GM21786 (cell line): ENCODE results near the gene ODF4.

Experiments used
- ATAC-seq: cut with Tn5 transposase; IDR thresholded peaks from one replicate; pipeline ENCODE4 v1.9.1; 2021; ENCODE audit not compliant: unreplicated experiment

ODF4 gene, protein sequence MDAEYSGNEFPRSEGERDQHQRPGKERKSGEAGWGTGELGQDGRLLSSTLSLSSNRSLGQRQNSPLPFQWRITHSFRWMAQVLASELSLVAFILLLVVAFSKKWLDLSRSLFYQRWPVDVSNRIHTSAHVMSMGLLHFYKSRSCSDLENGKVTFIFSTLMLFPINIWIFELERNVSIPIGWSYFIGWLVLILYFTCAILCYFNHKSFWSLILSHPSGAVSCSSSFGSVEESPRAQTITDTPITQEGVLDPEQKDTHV

DNA sequence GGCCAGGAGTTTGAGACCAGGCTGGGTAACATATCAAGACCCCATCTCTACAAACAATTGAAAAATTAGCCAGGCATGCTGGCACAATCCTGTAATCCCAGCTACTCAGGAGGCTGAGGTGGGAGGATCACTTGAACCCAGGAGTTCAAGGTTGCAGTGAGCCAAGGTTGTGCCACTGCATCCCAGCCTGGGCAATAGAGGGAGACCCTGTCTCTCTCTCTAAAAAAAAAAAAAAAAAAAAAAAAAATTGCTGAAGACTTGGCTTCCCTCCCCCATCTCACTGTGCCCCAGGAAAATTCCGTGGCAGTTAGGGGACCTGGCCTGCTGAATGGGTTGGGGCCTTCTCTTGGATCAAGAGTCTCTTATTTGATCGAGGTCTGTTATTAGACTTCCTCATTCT lies at the start of gene ODF4:
Gene ODF4 (plus strand): TSS at position 301 of the 400 bp plus-strand sequence. CDS start 212 bp downstream, outside the sequence.
- no peak for ATAC-seq

- ATAC-seq, result no peak
Observed at GRCh38 chr17:8290043-8290442, 49.6 kb upstream of the ODF4 start.

- ATAC-seq, result no peak
Observed at GRCh38 chr17:8292639-8293395, 46.8 kb upstream of the ODF4 start.

GRCh38 chr17:8294361-8294760 lies 45.3 kb upstream of the ODF4 start:
- no peak for ATAC-seq

GRCh38 chr17:8294814-8295316 lies 44.8 kb upstream of the ODF4 start:
- no peak for ATAC-seq

DNA sequence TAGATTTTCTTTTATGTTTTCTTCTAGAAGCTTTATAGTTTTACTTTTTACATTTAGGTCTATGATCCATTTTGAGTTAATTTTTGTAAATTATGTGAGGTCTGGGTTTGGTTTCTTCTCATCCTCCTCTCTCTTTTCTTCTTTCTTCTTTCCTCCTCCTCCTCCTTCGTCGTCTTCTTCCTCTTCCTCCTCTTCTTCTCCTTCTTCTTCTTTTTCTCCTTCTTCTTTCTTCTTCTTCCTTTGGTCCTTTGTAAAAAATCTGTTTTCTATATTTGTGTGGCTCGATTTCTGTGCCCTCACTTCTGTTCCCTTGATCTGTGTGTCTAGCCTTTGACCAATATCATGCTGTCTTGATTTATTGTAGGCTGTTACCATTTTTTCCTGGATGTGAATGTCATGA lies 39.4 kb upstream of the ODF4 start:
- no peak for ATAC-seq

DNA sequence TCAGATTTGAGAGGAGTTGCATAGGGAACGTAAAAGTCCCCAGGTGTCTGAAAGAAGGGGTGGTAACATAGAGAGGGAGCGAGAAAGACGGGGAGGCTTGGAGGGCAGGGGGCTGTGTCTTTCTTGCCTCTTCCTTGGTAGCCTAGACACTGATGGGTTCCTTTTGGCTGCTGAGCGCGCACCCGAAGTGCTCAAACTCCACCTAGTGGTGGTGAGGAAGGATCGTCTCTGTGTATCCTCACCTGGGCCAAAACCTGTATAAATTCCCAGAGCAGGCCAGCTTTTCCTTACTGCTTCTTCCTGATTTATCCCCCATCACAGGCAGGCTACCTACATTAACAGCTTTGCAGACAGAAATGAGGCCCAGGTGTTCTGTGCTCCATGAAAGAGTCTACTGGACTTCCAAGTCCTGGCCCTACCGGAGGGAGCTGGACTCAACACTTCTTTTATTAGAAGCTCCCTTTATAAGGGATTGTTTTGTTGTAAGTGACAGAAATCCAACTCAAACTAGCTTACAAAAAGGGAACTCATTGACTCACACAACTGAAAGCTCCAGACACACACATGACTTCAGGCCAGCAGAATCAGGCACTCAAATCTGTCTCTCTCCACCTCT lies 38.9 kb upstream of the ODF4 start:
- ATAC-seq, result no peak

DNA sequence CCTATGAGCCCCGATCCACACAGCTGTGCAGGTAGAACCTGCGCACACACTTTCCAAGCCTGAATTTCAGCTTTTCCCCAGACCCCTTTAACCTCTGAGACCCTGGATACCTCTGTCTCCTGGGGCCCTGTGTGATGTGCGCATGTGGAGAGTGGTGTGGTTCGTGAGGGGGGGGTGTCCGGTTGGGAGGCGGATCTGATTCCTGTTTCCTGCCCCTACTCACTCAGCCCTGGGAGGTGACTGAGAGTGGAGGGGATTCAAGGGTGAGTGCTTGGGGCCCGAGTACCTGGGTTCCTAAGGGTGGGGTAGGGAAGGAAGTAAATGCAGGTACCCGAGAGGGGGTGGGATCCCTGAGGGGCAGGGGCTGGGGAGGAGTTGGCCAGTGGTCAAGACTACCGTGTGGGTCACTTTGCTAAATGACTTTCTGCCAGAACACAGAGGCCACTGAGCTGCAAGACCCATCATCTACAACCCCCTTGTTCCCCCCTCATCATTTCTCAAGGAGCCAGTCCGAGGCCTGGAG lies 29.0 kb upstream of the ODF4 start:
- no peak for ATAC-seq

DNA sequence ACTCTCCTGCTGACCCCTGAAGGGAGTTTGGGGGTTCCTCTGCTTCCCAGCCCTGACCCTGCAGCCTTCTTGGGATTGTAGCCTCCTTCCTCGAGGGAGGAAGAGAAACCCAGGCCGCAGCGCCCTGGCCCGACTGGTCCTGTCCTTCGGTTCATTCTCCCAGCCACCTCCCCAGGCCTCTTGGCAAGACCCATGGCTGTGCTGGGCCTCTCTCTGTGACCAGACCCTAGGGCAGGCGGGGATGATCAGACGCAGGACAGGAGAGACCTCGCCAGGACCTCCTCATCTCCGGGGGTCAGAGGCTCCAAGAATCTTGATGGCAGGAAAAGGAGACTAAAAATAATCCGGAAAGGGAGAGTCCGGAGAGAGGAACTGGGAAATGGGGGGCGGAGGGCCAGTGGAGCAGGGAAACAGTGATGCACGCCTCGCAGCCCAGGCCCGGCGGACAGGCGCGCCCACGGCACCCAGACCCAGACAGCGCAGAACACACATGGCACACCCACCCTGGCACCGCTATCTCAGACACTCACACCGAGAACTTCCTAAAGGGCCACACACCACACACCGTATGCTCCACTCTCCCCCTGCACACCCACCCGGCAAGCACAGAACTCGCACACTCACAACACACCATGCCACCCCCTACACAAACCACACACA lies 28.4 kb upstream of the ODF4 start:
- no peak for ATAC-seq

- no peak for ATAC-seq
Observed at GRCh38 chr17:8312251-8312650, 27.4 kb upstream of the ODF4 start.

DNA sequence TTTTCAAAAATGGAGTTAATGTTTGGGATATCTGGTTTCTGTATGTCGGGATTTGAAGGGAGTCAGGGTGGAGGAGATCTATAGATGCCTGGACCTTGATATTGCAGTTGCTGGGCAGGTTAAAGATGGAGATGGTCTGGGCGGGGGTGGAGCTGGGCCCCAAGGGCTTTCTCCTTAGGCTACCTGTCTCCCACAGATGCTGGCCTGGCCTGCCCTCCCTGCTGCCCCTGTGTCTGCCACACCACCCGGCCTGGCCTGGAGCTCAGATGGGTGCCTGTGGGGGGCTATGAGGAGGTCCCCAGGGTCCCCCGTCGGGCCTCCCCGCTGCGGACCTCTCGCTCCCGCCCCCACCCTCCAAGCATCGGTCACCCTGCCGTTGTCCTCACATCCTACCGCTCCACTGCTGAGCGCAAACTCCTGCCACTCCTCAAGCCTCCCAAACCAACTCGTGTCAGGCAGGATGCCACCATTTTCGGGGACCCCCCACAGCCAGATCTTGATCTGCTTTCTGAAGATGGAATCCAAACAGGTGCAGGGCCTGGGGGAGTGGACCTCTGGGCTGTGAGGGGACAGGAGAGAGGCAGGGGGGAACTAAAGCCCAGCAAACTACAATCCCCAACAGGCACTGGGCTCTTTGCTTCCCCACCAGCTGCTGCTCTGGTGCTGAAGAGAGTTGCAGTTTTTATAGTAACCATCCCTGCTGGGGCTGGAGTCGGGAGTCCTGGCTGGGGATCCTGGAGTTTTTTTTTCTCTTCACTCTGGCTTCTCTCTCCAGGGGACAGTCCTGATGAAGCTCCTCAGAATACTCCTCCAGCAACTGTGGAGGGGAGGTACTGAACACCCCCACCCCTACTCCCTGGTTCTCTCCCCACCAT lies 26.7 kb upstream of the ODF4 start:
- ATAC-seq, result no peak

- ATAC-seq, result no peak
Observed at GRCh38 chr17:8314797-8315763, 24.6 kb upstream of the ODF4 start.

DNA sequence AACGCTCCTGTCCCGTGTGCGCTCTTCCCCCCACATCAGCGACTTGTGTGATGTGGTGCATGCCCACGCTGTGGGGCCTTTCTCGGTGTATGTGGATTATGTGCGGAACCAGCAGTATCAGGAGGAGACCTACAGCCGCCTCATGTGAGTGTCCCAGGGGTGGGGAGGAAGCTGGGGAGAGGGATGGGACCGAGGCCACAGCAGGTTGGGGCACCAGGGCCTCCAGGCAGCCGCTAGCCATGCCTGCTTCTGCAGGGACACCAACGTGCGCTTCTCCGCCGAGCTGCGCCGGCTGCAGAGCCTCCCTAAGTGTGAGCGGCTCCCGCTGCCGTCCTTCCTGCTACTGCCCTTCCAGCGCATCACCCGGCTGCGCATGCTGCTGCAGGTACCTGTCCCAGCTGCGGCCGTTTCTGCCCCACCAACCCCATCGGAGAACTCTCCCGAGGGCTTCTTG lies 23.8 kb upstream of the ODF4 start:
- ATAC-seq, result no peak

DNA sequence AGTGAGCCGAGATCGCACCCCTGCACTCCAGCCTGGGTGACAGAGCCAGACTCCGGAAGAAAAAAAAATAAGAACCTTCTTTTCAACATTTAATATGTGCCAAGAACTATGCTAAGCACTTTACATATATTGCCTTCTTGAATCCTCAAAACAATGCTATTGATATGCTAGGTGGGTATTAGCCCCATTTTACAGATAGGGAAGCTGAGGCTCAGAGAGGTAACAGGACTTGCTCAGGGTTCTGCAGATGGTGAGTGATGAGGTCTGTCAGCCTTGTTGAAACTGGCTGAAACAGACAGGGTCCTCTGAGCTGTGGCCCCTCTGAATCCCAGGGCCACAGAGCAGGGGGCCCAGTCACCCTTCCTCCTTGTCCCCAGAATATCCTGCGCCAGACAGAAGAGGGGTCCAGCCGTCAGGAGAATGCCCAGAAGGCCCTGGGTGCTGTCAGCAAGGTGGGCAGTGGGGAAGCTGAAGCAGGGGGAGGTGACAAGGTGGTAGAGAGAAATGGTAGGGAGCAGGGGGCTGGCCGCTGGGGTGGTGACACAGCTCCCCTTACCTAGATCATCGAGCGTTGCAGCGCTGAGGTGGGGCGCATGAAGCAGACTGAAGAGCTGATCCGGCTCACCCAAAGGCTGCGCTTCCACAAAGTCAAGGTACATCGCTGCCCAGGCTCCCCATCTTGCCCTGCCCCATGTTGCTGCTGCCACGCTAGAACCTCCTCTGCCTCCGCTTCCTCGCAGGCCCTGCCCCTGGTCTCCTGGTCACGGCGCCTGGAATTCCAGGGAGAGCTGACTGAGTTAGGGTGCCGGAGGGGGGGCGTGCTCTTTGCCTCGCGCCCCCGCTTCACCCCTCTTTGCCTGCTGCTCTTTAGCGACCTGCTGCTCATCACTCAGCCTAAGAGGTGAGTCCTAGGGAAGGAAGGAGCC lies 21.4 kb upstream of the ODF4 start:
- no peak for ATAC-seq

DNA sequence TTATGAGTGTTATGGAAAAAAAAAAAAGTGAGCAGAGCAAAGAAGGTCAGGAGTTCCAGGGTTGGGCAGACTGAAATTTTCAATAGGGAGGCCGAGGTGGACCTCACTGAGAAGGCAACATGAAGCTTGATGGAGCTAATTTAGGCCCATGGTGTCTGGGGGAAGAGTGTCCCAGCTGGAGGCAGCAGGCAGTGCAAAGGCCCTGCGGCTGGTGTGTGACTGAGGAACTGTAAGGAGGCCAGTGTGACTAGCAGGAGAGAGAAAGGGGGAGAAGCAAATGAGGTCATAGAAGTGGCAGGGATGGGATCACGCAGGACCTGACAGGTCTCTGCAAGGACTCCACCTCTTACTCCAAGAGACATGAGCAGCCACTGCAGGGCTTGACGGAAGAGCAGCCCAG lies 19.4 kb upstream of the ODF4 start:
- no peak for ATAC-seq

DNA sequence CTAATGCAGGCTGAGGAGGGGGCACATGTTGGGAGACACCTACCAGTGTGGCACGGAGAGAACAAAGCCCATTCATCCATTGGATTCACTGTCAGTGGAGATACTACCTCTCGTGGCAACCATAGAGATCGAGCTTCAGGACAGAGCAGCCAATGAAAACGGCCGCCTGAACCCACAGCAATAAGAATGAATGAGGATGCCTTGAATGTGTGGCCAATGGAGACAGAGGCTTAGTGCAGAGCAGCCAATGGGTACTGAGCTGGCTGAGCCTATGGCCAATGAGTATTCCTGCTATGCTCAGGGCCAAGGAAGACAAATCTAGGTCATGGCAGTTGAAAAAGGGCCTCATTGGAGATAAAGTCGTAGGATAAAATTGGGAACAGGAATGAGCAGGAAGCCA lies 18.6 kb upstream of the ODF4 start:
- ATAC-seq, result no peak

DNA sequence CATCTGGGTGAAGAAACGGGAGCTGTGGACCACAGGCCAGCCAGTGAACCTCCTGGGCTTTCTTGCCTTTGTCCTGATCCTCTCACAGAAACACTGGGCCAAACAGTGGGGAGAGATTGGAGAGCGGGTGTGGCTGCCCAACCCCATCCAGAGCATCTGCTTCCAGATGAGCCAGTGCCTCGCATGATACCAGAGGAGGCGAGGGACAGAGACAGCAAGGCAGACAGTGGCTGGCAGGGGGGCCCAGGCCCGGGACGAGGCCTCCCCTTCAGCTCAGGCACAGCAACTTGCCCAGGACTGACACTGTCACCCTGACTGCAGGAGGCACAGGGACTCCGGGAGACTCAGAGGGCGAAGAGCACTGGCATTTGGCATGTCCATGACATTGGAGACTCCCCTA lies 17.6 kb upstream of the ODF4 start:
- ATAC-seq, result no peak

DNA sequence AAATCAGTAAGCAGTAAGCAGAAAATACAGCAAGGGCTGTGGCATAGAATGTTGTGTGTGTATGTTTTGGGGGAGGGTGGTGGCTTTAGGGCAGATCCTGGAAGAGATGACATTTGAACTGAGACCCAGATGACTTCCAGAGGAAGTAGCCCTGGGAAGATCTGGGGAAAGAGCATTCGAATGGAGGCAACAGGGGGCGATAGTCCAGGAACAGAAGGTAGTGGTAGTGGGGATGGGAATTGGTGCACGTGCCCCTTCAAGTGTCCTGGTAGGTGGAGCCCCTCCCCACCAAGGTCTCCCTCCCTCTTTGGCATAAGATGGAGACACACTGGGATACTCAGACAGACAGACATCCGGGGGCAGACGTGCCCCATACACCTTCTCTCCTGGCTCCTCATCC lies 15.5 kb upstream of the ODF4 start:
- ATAC-seq, result no peak
